Loucy (cell line): Measurements from ENCODE around the gene MYH13.

Experiments
- EZH2phosphoT487 ChIP-seq: fragments of 200-600 bp; IDR thresholded peaks from 2 replicates; pipeline ENCODE4 v1.6.1; 2018; ENCODE audit warnings: antibody characterized with exemption, mild to moderate bottlenecking, moderate library complexity, borderline replicate concordance
- TF ChIP-seq, protein P1 (sequence below): fragments of 200-600 bp; sonication (generic); conservative IDR thresholded peaks from 2 replicates; pipeline ENCODE4 v1.5.1; 2014; ENCODE audit warnings: mild to moderate bottlenecking, antibody characterized with exemption, low read length

DNA sequence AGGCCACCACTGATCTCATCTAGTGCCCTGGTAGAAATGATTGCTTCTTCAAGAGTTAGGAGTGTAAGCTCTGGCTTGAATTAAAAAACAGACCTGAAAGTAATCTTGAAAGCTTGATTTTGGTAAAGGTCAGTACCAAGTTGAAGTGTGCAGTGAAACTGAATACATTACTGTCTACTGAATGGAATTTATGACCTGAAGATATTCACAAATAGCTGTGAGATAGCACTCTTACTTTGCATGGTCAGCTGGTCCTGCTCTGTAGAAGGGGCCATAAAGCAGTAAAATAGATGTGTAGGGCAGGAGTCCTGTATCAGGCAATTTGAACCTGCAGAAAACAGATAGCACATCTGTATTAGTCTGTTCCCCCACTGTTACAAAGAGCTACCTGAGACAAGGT is 78.6 kb downstream of the MYH13 start:
- TF ChIP-seq, protein P1, sequence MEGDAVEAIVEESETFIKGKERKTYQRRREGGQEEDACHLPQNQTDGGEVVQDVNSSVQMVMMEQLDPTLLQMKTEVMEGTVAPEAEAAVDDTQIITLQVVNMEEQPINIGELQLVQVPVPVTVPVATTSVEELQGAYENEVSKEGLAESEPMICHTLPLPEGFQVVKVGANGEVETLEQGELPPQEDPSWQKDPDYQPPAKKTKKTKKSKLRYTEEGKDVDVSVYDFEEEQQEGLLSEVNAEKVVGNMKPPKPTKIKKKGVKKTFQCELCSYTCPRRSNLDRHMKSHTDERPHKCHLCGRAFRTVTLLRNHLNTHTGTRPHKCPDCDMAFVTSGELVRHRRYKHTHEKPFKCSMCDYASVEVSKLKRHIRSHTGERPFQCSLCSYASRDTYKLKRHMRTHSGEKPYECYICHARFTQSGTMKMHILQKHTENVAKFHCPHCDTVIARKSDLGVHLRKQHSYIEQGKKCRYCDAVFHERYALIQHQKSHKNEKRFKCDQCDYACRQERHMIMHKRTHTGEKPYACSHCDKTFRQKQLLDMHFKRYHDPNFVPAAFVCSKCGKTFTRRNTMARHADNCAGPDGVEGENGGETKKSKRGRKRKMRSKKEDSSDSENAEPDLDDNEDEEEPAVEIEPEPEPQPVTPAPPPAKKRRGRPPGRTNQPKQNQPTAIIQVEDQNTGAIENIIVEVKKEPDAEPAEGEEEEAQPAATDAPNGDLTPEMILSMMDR = no peak
- no peak for TF ChIP-seq EZH2phosphoT487
